OCI-LY7 (cell line): Measurements from ENCODE around the gene SMIM24.

Source experiments
- CTCF ChIP-seq: fragments of 200-600 bp; sonication (generic); conservative IDR thresholded peaks from 2 replicates; pipeline ENCODE4 v1.5.1; 2014; ENCODE audit warnings: mild to moderate bottlenecking, antibody characterized with exemption, low read length, moderate library complexity, mixed read lengths
- EZH2phosphoT487 ChIP-seq: fragments of 200-600 bp; sonication (generic); IDR thresholded peaks from 2 replicates; pipeline ENCODE4 v1.6.1; 2018; ENCODE audit warnings: low read depth, borderline replicate concordance, mild to moderate bottlenecking, mixed run types, antibody characterized with exemption, low read length, moderate library complexity, mixed read lengths

- no peak for TF ChIP-seq CTCF
- TF ChIP-seq EZH2phosphoT487, result no peak
These were observed 31.6 kb downstream of the SMIM24 start for GRCh38 chr19:3448616-3449334.
